HK-2 (cell line): ENCODE measurements around the gene EIF4E1B.

Source experiments
- DNase-seq: peaks from one replicate; pipeline ENCODE4 v3.0.0-alpha.2; 2018; ENCODE audit not compliant: unreplicated experiment

EIF4E1B gene

DNA sequence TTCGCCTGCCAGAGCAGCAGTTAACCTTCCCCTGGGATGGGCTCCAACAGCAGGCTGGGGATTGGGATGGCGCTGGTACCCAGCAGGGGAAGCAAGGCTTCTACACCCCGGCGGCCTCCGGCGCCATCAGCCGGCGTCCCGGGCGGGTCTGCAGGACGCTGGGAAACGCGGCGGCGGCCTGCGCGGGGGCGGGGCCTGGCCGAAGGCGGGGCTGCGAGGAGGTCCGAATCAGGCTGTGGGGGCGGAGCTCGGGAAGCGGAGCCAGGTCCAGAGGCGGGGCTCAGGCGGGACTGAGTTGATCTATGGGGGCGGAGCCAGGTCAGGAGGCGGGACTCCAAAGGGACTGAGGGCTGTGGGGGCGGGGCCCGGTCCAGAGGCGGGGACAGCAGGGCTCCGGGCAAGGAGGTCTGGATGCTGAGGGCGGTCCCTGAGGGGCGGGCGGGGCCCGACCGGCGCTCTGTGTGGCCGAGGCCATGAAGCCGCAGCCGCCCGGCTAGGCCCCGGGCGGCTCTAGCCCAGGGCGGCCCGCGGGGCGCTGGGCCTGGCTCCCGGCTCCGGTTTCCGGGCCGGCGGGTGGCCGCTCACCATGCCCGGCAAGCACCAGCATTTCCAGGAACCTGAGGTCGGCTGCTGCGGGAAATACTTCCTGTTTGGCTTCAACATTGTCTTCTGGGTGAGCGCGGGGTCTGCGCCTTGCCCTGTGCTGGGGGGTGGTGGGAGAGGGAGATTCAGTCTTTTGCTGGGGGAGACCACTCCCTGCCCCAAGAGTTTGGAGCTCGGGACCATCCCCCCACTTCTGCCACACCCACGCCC lies 16.8 kb downstream of the EIF4E1B start, which contains the start of gene TSPAN17:
Gene TSPAN17 (plus strand): TSS at position 455 of the 813 bp plus-strand sequence. CDS start 132 bp downstream, at position 587.
- peak; percentile 98 for DNase-seq

GRCh38 chr5:176647843-176648473 lies 17.5 kb downstream of the EIF4E1B start:
- peak; percentile 40 for DNase-seq

DNA sequence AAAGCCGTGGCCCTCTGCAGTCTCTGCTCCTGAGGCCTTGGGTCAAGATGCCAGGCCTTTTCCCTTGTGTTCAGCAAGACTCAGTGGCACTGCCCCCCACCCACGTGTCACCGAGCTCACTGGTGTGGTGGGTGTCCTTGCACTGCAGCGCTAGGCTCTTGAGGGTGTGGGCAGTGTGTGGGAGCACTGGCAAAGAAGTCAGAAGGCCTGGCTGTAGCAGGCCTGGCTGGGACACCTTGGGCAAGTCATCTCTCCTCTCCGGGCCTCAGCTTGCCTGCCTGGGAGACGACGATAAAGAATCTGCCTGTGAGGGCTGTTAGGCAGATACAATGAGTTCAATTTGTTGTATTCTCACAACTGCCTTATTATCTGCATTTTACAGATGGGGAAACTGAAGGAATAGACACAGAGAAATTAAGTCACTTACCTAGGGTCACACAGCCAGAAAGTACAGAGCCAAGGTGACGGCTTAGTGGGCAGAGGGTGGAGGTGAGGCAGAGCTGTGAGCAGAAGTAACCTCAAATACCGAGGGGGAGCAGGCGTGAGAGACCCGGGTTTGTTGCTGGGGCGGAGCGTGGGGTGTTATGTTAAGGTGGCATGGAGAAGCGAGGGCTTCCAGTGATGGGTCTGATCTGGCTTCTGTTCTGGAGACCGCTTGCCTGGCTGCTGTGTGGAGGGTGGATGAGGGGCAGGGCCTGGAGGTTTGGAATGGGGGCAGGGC lies 18.2 kb downstream of the EIF4E1B start:
- no peak for DNase-seq

- no peak for DNase-seq
Observed at GRCh38 chr5:176650354-176650884, 19.9 kb downstream of the EIF4E1B start.

DNA sequence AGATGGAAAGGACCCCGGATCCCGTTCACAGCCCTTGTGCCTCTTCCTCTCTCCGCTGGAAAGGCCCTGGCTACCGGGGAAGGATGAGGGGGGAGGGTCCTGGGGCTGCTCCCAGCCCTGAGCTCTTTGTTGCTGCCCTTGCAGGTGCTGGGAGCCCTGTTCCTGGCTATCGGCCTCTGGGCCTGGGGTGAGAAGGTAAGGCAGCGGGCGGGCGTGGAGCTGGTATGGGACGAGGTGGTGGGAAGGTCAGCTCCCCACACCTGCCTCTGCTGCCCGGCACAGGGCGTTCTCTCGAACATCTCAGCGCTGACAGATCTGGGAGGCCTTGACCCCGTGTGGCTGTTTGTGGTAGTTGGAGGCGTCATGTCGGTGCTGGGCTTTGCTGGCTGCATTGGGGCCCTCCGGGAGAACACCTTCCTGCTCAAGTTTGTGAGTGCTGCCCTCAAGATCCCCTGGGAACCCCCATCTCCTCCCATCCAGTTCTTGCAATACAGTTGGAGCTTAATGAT lies 21.1 kb downstream of the EIF4E1B start:
- no peak for DNase-seq

GRCh38 chr5:176652136-176652535 lies 21.7 kb downstream of the EIF4E1B start:
- DNase-seq: no peak

DNA sequence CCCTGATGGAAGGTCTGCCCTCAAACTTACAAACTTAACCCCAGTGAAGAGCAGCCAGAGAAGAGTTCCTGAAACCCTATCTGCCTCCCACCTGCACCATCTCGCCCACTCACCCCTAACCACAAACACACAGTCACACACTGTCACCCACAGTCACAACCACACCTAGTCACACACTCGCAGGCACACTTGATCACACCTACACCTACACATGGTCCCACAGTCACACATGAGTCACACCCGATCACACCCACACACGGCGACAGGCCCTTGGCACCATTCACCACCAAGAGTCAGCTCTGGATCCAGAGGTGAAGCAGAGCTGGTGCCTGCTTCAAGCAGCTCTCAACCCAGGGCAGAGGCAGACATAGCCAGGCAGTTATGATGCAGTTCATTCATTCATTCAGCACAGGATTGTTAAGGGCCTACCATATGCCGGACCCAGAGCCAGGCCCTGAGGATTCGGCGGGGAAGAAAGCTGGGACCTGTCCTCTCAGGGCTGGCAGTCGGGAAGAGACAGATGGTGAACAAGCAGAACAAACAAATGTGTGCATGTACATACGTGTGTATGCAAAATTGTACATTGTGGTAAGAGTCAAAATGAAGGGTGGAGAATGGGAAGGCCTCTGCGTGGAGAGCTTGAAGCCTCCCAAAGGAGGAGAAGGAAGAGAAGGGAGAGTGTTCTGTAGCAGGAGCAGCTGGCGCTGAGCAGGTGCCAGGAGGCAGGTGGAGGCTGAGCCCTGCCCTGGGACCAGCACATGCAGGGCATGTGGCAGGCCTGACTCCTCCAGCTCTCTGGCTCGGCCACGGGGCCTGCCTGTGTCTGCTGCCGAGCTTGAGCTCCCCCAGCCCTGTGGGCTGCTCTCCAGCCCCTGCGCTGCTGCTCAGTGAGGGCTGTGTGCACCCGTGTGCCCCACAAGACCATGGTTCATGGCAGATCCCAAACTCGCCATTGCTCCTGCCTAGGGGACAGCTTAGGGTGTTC lies 23.2 kb downstream of the EIF4E1B start:
- no peak for DNase-seq

DNA sequence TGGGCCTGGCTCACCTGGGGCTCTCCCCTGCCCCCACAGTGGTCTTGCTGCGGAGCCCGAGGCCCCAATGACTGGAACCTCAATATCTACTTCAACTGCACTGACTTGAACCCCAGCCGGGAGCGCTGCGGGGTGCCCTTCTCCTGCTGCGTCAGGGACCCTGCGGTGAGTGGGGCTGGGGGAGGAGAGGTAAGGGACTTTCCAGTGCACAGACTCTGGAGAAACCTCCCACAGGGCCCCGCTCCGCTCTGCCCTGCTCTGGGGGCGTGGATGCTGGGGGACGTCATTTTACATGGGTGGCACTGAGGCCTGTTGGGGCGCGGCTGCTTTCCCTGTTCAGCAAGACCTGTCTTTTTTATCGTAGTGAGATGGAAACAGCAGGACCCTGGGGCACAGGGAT lies 24.4 kb downstream of the EIF4E1B start:
- DNase-seq: no peak

GRCh38 chr5:176656467-176656990 lies 26.1 kb downstream of the EIF4E1B start:
- DNase-seq: no peak

- peak; percentile 40 for DNase-seq
Observed at GRCh38 chr5:176658007-176658599, 27.6 kb downstream of the EIF4E1B start.

- no peak for DNase-seq
Observed at GRCh38 chr5:176658817-176659511, 28.5 kb downstream of the EIF4E1B start.

- DNase-seq: no peak
Observed at GRCh38 chr5:176659512-176659839, 29.0 kb downstream of the EIF4E1B start.

GRCh38 chr5:176659860-176660461 lies 29.5 kb downstream of the EIF4E1B start:
- DNase-seq: no peak

- no peak for DNase-seq
Observed at GRCh38 chr5:176660530-176660859, 30.0 kb downstream of the EIF4E1B start.

GRCh38 chr5:176660860-176661641 lies 30.6 kb downstream of the EIF4E1B start:
- peak; percentile 67 for DNase-seq

GRCh38 chr5:176661676-176662075 lies 31.2 kb downstream of the EIF4E1B start:
- DNase-seq: no peak

DNA sequence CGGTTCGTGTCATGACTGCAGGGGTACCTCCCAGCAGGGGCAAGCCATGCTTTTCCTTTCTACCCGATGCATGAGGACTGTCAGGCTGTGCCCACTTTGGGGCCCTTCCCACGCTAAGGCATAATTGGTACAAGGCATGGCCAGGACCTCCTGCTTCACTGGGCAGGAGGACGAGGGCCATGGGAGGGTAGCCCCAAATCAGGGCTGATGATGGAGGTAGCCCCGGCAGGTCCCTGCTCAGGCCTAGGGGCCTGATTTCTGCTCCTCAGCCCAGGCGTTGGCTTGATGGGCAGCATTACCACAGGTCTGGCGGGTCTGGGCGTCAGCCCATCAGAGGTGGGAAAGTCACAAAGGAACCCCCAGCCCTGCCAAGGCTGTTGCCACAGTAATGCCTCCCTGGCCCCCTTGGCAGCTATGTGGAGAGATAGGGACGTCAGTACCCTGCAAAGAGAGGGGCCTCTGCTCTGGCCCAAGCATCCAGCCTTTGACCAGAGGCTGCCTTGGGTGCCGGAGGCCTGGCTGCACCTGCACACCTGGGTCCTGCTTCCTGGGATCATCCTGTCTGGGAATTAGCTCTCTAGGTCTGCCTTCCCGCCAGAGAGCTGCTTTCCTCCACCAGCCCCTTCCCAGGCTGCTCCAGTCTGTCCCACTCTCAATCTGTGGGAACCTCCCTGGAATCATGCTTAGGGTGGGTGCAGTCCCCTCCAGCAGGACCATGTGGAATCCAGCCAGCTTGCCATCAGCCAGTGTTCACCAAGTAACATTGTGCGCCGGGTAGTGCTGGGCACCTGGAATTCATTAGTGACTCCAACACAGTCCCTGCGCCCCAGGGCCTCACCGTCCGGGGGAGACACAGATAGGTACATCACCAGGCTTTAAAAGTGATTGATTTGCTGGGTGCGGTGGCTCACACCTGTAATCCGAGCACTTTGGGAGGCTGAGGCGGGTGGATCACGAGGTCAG lies 32.2 kb downstream of the EIF4E1B start:
- no peak for DNase-seq
